ENCODE measurements around the gene DDX49. TPM values are rescaled to one million over a fixed set of nuclear protein-coding genes. Genes with fewer than 3 reads are reported as not detected.
"Not testable (repeated sequence)": the region's sequence is repeated elsewhere in the genome, so short reads cannot be mapped to it uniquely, and the experiment has no call there.

DDX49 gene
- polyA plus RNA-seq, 1 donor, result 34.3 TPM

DNA sequence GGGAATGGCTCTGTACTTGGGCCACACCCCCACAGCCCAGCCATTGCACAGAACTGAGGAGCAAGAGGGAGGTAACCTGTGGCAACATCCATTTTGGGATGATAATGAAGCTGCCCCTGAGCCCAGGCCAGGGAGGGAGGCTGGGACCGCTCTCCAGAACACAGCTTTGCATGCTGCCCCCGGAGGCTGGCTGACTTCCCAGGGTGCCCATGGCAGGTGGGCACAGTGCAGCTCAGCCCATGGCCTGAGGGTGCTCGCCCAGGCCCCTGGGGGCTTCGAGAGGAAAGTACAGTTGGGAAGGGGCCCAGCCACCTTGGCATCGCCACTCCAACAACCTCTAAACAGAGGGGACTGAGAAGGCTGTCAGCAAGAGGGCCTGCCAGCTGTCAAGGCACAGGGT lies 6.0 kb upstream of the DDX49 start:
- Histone ChIP-seq H3K9me3 (ENCODE audit: control insufficient read depth, low read depth, low read length) (no peaks in the 10 kb centered on the region), H3K36me3 (ENCODE audit: control insufficient read depth, insufficient read depth, low read length) (peaks cover 52% of the 10 kb centered on the region), H3K27me3 (ENCODE audit: control insufficient read depth, insufficient read depth, low read length) (no peaks in the 10 kb centered on the region), H3K4me1 (ENCODE audit: control insufficient read depth, insufficient read depth, low read length) (peaks cover 3% of the 10 kb centered on the region), H3K4me3 (ENCODE audit: low read length) (no peak overlapping the region), H3K27ac (ENCODE audit: low read length) (no peak overlapping the region)
- WGBS (ENCODE audit: insufficient coverage, low lambda C conversion rate), result no CpG with 5 or more reads among the region's 5 CpGs
- DNase-seq, result no peak

DNA sequence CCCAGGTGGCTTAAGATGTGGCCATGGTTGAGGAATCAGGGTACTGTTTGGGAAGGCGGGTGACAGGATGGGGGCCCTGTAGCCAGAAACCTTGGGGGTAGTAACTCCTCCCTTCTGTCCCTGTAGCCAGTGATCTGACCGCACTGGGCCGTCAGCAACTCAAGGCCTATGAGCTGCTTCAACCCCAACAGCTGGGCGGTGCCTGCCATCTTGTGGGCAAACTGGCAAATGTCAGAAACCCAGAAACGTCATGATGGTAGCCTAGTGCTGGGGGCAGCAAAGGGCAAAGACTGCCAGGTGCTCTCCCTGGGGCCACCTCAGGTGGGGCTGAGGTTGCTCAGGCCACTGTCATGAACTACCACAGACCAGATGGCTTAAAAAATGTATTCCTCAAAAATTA lies 3.9 kb upstream of the DDX49 start:
- WGBS (ENCODE audit: insufficient coverage, low lambda C conversion rate), result no CpG with 5 or more reads among the region's 5 CpGs
- peaks cover 39% of the 10 kb centered on the region for H3K36me3 ChIP-seq (ENCODE audit: control insufficient read depth, insufficient read depth, low read length)
- H3K27me3 ChIP-seq (ENCODE audit: control insufficient read depth, insufficient read depth, low read length), result no peaks in the 10 kb centered on the region
- peak in 1 of 2 donors; percentile 29 for DNase-seq
- no peak overlapping the region for H3K4me3 ChIP-seq (ENCODE audit: low read length)
- H3K4me1 ChIP-seq (ENCODE audit: control insufficient read depth, insufficient read depth, low read length), result peaks cover 8% of the 10 kb centered on the region
- H3K9me3 ChIP-seq (ENCODE audit: control insufficient read depth, low read depth, low read length), result no peaks in the 10 kb centered on the region
- no peak overlapping the region for H3K27ac ChIP-seq (ENCODE audit: low read length)

DNA sequence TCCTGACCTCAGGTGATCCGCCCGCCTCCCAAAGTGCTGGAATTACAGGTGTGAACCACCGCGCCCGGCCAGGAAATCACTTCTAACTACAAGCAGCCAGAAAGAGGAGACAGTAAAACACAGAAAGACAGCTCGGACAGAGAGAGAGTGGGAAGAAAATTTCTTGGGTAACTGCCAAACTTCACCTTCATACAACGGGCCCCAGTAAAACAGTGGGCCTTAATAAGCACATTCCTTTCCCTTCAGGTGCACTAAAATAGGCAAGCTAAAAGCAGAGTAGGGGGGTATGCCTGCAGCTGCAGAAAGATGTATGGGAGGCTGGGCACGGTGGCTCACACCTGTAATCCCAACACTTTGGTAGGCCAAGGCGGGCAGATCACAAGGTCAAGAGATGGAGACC lies 1.9 kb upstream of the DDX49 start:
- not testable (repeated sequence) for H3K9me3 ChIP-seq (ENCODE audit: control insufficient read depth, low read depth, low read length); H3K27me3 ChIP-seq (ENCODE audit: control insufficient read depth, insufficient read depth, low read length); H3K4me3 ChIP-seq (ENCODE audit: low read length); H3K27ac ChIP-seq (ENCODE audit: low read length); H3K4me1 ChIP-seq (ENCODE audit: control insufficient read depth, insufficient read depth, low read length); DNase-seq
- peaks cover 44% of the 10 kb centered on the region for H3K36me3 ChIP-seq (ENCODE audit: control insufficient read depth, insufficient read depth, low read length)
- WGBS (ENCODE audit: insufficient coverage, low lambda C conversion rate), result no CpG with 5 or more reads among the region's 9 CpGs

DNA sequence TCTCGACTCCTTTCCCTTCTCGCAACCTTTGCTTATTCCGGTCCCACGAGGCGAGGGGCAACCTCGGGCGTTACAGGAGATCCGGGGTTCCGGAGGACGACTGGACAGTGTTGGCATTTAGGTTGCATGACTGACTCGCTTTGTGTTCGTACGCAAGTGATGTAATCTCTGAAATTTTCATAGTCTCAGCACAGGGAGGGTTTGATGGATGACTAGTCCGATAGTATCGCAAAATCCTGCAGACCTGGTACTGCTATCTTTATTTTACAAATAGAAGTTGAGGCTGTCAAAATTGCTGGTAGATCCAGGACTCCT lies 342 bp downstream of the DDX49 start:
- no CpG with 5 or more reads among the region's 15 CpGs for WGBS (ENCODE audit: insufficient coverage, low lambda C conversion rate)
- peaks cover 10% of the 10 kb centered on the region for H3K4me1 ChIP-seq (ENCODE audit: control insufficient read depth, insufficient read depth, low read length)
- H3K36me3 ChIP-seq (ENCODE audit: control insufficient read depth, insufficient read depth, low read length), result peaks cover 46% of the 10 kb centered on the region
- H3K9me3 ChIP-seq (ENCODE audit: control insufficient read depth, low read depth, low read length), result no peaks in the 10 kb centered on the region
- no peak for DNase-seq
- no peaks in the 10 kb centered on the region for H3K27me3 ChIP-seq (ENCODE audit: control insufficient read depth, insufficient read depth, low read length)
- peak overlapping the region; percentile 75 for H3K4me3 ChIP-seq (ENCODE audit: low read length)
- H3K27ac ChIP-seq (ENCODE audit: low read length), result no peak overlapping the region

DNA sequence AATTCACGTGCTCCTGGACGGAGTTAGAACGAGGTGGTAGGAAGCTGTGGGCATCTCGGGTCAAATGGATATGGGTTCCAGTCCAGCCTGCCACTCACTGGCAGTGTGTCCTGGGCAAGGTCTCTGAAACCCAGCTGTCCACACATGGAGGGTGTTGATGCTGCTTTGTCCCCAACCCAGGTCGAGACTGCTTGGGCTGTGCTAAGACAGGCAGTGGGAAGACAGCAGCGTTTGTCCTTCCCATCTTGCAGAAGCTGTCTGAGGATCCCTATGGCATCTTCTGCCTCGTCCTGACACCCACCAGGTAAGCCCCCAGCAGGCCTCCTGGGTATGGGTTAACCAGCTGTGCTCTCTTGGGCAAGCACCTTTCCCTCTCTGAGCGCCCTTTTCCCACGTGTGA lies 885 bp downstream of the DDX49 start:
- Histone ChIP-seq H3K27ac (ENCODE audit: low read length) (no peak overlapping the region), H3K4me3 (ENCODE audit: low read length) (peak overlapping the region; percentile 75), H3K36me3 (ENCODE audit: control insufficient read depth, insufficient read depth, low read length) (peaks cover 44% of the 10 kb centered on the region), H3K27me3 (ENCODE audit: control insufficient read depth, insufficient read depth, low read length) (no peaks in the 10 kb centered on the region), H3K4me1 (ENCODE audit: control insufficient read depth, insufficient read depth, low read length) (peaks cover 10% of the 10 kb centered on the region), H3K9me3 (ENCODE audit: control insufficient read depth, low read depth, low read length) (no peaks in the 10 kb centered on the region)
- no peak for DNase-seq
- WGBS (ENCODE audit: insufficient coverage, low lambda C conversion rate), result no CpG with 5 or more reads among the region's 9 CpGs

DNA sequence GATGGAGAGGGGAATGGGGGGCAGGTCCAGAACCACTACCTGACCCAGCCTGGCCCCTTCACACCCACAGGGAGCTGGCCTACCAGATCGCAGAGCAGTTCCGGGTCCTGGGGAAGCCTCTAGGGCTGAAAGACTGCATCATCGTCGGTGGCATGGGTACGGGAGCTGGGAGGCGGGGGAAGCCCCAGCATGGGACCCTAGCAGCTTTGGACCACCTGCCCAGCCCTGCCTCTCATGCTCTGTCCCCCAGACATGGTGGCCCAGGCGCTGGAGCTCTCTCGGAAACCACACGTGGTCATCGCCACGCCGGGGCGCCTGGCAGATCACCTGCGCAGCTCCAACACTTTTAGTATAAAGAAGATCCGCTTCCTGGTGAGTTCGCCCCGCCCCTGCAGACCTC lies 2.1 kb downstream of the DDX49 start:
- Histone ChIP-seq H3K27ac (ENCODE audit: low read length) (no peak overlapping the region), H3K4me1 (ENCODE audit: control insufficient read depth, insufficient read depth, low read length) (peaks cover 10% of the 10 kb centered on the region), H3K4me3 (ENCODE audit: low read length) (no peak overlapping the region), H3K27me3 (ENCODE audit: control insufficient read depth, insufficient read depth, low read length) (no peaks in the 10 kb centered on the region), H3K36me3 (ENCODE audit: control insufficient read depth, insufficient read depth, low read length) (peaks cover 51% of the 10 kb centered on the region), H3K9me3 (ENCODE audit: control insufficient read depth, low read depth, low read length) (no peaks in the 10 kb centered on the region)
- no CpG with 5 or more reads among the region's 17 CpGs for WGBS (ENCODE audit: insufficient coverage, low lambda C conversion rate)
- no peak for DNase-seq

DNA sequence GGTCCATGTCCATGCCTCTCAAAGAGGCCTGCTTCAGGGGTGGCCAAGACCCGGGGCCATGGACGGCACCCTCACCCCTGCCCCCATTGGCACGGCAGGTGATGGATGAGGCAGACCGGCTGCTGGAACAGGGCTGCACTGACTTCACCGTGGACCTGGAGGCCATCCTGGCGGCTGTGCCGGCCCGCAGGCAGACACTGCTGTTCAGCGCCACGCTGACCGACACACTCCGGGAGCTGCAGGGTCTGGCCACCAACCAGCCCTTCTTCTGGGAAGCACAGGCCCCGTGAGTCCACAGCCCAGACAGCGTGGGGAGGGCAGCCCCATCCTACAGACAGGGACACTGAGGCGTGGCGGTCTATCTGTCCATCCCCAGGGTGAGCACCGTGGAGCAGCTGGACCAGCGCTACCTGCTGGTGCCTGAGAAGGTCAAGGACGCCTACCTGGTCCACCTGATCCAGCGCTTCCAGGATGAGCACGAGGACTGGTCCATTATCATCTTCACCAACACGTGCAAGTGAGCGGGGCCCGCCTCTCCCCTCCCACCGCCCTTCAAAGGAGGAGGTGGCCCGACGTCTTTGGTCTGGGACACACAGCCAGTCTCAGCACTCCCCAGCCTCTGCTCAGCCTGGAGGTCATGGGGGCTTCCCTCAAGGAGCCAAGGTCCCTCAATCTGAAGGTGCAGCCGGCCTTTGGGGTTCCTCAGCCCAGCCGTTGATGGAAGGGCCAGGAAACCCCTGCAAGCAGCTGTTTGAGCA lies 2.9 kb downstream of the DDX49 start:
- peaks cover 56% of the 10 kb centered on the region for H3K36me3 ChIP-seq (ENCODE audit: control insufficient read depth, insufficient read depth, low read length)
- no peaks in the 10 kb centered on the region for H3K9me3 ChIP-seq (ENCODE audit: control insufficient read depth, low read depth, low read length)
- peaks cover 10% of the 10 kb centered on the region for H3K4me1 ChIP-seq (ENCODE audit: control insufficient read depth, insufficient read depth, low read length)
- H3K4me3 ChIP-seq (ENCODE audit: low read length), result no peak overlapping the region
- H3K27me3 ChIP-seq (ENCODE audit: control insufficient read depth, insufficient read depth, low read length), result no peaks in the 10 kb centered on the region
- no CpG with 5 or more reads among the region's 29 CpGs for WGBS (ENCODE audit: insufficient coverage, low lambda C conversion rate)
- H3K27ac ChIP-seq (ENCODE audit: low read length), result no peak overlapping the region
- DNase-seq, result no peak

DNA sequence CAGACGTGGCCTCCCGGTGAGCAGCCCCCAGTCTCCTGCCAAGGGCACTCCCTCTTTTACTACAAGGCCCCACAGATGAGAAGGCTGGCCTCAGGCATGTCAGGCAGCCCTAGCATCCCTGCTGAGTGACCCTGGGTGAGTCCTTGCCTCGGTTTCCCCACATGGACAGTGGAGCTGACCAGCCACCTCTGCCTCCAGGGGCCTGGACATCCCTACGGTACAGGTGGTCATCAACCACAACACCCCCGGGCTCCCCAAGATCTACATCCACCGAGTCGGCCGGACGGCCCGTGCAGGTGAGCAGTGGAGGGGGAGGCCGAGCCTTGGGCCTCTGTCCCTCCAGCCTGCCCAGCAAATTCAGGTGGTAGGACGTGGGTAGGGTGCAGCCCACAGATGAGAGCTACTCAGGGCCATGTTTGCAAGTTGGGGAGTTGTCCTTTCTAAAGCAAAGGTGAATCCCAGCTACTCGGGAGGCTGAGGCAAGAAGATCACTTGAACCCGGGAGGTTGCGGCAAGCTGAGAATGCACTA lies 5.2 kb downstream of the DDX49 start:
- Histone ChIP-seq H3K4me3 (ENCODE audit: low read length) (no peak overlapping the region), H3K9me3 (ENCODE audit: control insufficient read depth, low read depth, low read length) (no peaks in the 10 kb centered on the region), H3K4me1 (ENCODE audit: control insufficient read depth, insufficient read depth, low read length) (peaks cover 7% of the 10 kb centered on the region), H3K27ac (ENCODE audit: low read length) (no peak overlapping the region), H3K27me3 (ENCODE audit: control insufficient read depth, insufficient read depth, low read length) (no peaks in the 10 kb centered on the region), H3K36me3 (ENCODE audit: control insufficient read depth, insufficient read depth, low read length) (peaks cover 75% of the 10 kb centered on the region)
- no peak for DNase-seq
- WGBS (ENCODE audit: insufficient coverage, low lambda C conversion rate), result no CpG with 5 or more reads among the region's 15 CpGs

DNA sequence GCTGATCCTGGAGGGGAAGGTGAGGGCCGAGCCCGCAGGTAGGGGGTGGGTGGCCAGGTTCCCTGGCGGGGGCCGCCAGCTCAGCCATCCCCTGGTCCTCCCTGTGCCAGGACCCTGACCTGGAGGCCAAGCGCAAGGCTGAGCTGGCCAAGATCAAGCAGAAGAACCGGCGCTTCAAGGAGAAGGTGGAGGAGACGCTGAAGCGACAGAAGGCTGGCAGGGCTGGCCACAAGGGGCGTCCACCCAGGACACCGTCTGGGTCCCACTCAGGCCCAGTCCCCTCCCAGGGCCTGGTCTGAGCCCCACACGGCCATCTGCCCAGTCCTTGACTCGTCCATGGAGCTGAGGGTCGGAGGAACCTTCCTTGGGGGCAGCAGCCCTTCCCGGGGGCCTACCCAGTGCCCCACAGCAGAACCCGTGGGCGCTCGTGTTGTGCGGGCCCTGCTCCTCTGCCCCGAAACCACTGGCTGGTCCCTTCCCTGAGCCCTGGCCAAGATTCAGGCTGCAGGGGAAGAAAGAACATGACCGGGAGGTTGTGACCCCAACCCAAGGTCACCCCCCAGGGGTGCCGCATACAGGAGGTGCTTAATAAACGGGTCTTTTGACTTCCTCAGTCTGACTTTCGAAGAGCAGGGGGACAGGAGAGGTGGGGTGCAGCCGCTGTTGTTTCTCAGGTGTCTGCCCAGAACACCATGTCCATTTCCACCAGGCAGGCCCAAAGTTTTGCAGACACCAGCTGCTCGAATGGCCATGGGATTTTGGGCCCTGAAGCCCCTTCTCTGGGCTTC lies 8.7 kb downstream of the DDX49 start:
- no peak for DNase-seq
- H3K36me3 ChIP-seq (ENCODE audit: control insufficient read depth, insufficient read depth, low read length), result peaks cover 56% of the 10 kb centered on the region
- peaks cover 3% of the 10 kb centered on the region for H3K4me1 ChIP-seq (ENCODE audit: control insufficient read depth, insufficient read depth, low read length)
- WGBS (ENCODE audit: insufficient coverage, low lambda C conversion rate), result no CpG with 5 or more reads among the region's 26 CpGs
- no peaks in the 10 kb centered on the region for H3K27me3 ChIP-seq (ENCODE audit: control insufficient read depth, insufficient read depth, low read length)
- peaks cover 3% of the 10 kb centered on the region for H3K9me3 ChIP-seq (ENCODE audit: control insufficient read depth, low read depth, low read length)
- no peak overlapping the region for H3K4me3 ChIP-seq (ENCODE audit: low read length)
- H3K27ac ChIP-seq (ENCODE audit: low read length), result no peak overlapping the region

DNA sequence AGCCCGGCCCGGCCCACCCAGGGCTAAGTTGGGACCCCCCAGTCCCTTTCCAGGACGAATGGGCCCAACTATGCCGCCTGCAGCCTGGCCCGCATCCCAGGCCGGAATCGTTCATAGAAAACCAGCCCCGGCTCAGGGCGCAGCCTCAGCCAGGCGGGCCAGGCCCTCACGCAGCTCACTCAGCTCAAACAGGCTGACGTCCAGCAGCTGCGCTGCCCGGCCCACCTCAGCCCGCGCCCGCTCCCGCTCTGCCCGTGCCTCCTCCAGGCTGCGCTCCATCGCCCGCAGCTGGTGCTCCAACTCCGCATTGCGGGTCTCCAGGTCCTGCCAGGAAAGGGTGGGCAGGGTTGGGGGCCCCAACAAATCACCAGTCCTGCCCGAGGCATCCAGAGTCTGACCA lies 9.8 kb downstream of the DDX49 start:
- WGBS (ENCODE audit: insufficient coverage, low lambda C conversion rate), result no CpG with 5 or more reads among the region's 25 CpGs
- H3K9me3 ChIP-seq (ENCODE audit: control insufficient read depth, low read depth, low read length), result peaks cover 3% of the 10 kb centered on the region
- no peak overlapping the region for H3K4me3 ChIP-seq (ENCODE audit: low read length)
- peaks cover 3% of the 10 kb centered on the region for H3K4me1 ChIP-seq (ENCODE audit: control insufficient read depth, insufficient read depth, low read length)
- H3K27me3 ChIP-seq (ENCODE audit: control insufficient read depth, insufficient read depth, low read length), result no peaks in the 10 kb centered on the region
- DNase-seq, result no peak
- H3K36me3 ChIP-seq (ENCODE audit: control insufficient read depth, insufficient read depth, low read length), result peaks cover 52% of the 10 kb centered on the region
- H3K27ac ChIP-seq (ENCODE audit: low read length), result no peak overlapping the region
